Activated naive CD8-positive, alpha-beta T cell treated with anti-CD3 and anti-CD28 coated beads for 36 hours (primary cell): ENCODE results near the gene SERHL2. TPM values are rescaled to one million over a fixed set of nuclear protein-coding genes. Genes with fewer than 3 reads are reported as not detected.
"Not testable (repeated sequence)": the region's sequence is repeated elsewhere in the genome, so short reads cannot be mapped to it uniquely, and the experiment has no call there.

Experiments used
- DNase-seq: peaks from one replicate; pipeline ENCODE4 v3.0.0; 2021
- H3K27ac Mint-ChIP-seq: one replicate; pipeline ENCODE4 v1.8.0; 2022; ENCODE audit warnings: mild to moderate bottlenecking, moderate library complexity, mixed read lengths
- H3K27me3 Mint-ChIP-seq: one replicate; pipeline ENCODE4 v1.8.0; 2022; ENCODE audit warnings: mild to moderate bottlenecking, mixed read lengths
- H3K36me3 Mint-ChIP-seq: one replicate; pipeline ENCODE4 v1.8.0; 2021; ENCODE audit warnings: mild to moderate bottlenecking, mixed read lengths
- H3K4me1 Mint-ChIP-seq: one replicate; pipeline ENCODE4 v1.8.0; 2021; ENCODE audit warnings: mixed read lengths
- H3K4me3 Mint-ChIP-seq: one replicate; pipeline ENCODE4 v1.8.0; 2022; ENCODE audit warnings: mild to moderate bottlenecking, moderate library complexity, mixed read lengths
- H3K9me3 Mint-ChIP-seq: one replicate; pipeline ENCODE4 v1.8.0; 2022; ENCODE audit warnings: mixed read lengths
- total RNA-seq, 2 experiments: library from RNA; stranded (reverse); gene quantifications; one replicate each; pipeline ENCODE4 v1.2.3, GENCODE V29; 2021

Gene SERHL2
- total RNA-seq, 2 experiments from 2014 or later = 2.1 to 2.3 TPM

GRCh38 chr22:42577623-42578240 is 24.0 kb downstream of the SERHL2 start:
- H3K27ac Mint-ChIP-seq = peak overlapping the region; percentile 45

GRCh38 chr22:42580040-42580439 is 26.3 kb downstream of the SERHL2 start:
- peak overlapping the region; percentile 63 for H3K4me3 Mint-ChIP-seq
- peaks cover 14% of the 10 kb centered on the region for H3K4me1 Mint-ChIP-seq
- H3K27ac Mint-ChIP-seq = peak overlapping the region; percentile 62
- H3K27me3 Mint-ChIP-seq, DNase-seq, H3K9me3 Mint-ChIP-seq: not testable (repeated sequence)
- H3K36me3 Mint-ChIP-seq = peaks cover 26% of the 10 kb centered on the region

More at GRCh38 chr22:42577623-42578240, 24.0 kb downstream of the SERHL2 start:
- Mint-ChIP-seq H3K4me1 (peaks cover 14% of the 10 kb centered on the region), H3K9me3 (no peaks in the 10 kb centered on the region), H3K4me3 (no peak overlapping the region), H3K27me3 (no peaks in the 10 kb centered on the region), H3K36me3 (peaks cover 26% of the 10 kb centered on the region)
- no peak for DNase-seq

GRCh38 chr22:42581194-42581761 is 27.5 kb downstream of the SERHL2 start:
- Mint-ChIP-seq H3K27ac (peak overlapping the region; percentile 97), H3K36me3 (peaks cover 28% of the 10 kb centered on the region), H3K4me3 (peak overlapping the region; percentile 98), H3K4me1 (peaks cover 14% of the 10 kb centered on the region)
- not testable (repeated sequence) for H3K9me3 Mint-ChIP-seq, DNase-seq, H3K27me3 Mint-ChIP-seq

DNA sequence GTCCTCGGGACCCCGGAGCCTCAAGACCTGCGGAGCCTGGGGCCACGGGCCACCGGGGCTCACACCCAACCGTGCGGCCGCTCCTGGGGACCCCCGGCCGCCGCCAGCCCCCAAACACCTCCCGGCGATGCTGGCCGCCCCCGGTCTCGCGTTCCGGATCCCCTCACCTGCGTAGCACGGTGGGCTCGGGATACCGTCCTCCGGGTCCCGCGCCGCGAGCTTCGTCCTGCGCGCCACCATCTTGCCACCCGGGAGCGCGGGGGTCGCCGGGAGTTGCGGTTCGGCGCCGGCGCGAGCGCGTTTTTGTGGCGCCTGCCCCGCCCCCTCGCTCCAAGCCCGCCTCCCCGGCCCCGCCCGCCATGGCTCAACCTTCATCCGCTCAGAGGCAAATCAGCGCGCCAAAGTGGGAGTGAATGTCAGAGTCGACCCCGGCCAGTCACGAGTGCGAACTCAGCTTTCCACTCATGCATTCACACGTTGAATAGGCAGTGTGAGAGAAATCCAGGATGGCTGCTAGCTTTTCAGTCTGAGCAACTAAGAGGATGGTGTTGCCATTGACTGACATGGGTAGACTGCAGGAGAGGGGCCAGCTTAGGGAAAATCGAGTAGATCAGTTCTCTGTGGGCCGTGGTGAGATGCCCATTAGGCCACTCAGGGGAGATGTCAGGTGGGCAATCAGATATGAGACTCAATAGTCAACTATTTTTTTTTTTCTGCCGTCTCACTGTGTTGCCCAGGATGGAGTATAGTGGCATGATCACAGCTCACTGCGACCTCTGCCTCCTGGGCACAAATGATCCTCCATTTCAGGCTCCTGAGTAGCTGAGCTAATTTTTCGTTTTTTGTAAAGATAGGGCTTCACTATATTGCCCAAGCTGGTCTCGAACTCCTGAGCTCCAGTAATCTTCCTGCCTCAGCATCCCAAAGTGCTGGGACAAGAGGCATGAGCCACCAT is 28.3 kb downstream of the SERHL2 start:
- Mint-ChIP-seq H3K9me3 (no peaks in the 10 kb centered on the region), H3K4me1 (peaks cover 17% of the 10 kb centered on the region), H3K36me3 (peaks cover 28% of the 10 kb centered on the region), H3K27ac (peak overlapping the region; percentile 97), H3K4me3 (peak overlapping the region; percentile 98), H3K27me3 (no peaks in the 10 kb centered on the region)
- DNase-seq = peak; percentile 89

DNA sequence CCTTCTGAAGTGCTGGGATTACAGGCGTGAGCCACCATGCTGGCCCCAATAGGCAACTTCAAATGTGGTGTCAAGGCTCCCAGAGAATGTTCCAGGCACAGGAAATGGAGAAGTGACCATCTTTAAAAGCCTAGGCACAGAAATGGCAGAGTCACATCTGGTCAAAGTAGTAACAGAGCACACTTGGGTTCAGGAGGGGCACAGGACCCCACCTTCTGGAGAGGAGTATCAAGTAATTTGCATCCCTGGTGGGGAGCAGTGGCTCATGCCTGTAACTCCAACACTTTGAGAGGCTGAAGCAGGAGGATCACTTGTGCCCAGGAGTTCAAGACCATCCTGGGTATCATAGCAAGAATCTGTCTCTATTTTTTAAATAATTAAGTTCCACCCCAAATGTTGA is 29.2 kb downstream of the SERHL2 start:
- no peak for DNase-seq
- Mint-ChIP-seq H3K4me3 (no peak overlapping the region), H3K36me3 (peaks cover 30% of the 10 kb centered on the region), H3K27me3 (no peaks in the 10 kb centered on the region), H3K9me3 (no peaks in the 10 kb centered on the region), H3K4me1 (peaks cover 17% of the 10 kb centered on the region), H3K27ac (no peak overlapping the region)

GRCh38 chr22:42584364-42584940 is 30.7 kb downstream of the SERHL2 start:
- H3K36me3 Mint-ChIP-seq = peaks cover 27% of the 10 kb centered on the region
- no peak overlapping the region for H3K27ac Mint-ChIP-seq
- H3K4me1 Mint-ChIP-seq = peaks cover 17% of the 10 kb centered on the region
- no peaks in the 10 kb centered on the region for H3K27me3 Mint-ChIP-seq
- no peak overlapping the region for H3K4me3 Mint-ChIP-seq
- H3K9me3 Mint-ChIP-seq = no peaks in the 10 kb centered on the region
- no peak for DNase-seq

DNA sequence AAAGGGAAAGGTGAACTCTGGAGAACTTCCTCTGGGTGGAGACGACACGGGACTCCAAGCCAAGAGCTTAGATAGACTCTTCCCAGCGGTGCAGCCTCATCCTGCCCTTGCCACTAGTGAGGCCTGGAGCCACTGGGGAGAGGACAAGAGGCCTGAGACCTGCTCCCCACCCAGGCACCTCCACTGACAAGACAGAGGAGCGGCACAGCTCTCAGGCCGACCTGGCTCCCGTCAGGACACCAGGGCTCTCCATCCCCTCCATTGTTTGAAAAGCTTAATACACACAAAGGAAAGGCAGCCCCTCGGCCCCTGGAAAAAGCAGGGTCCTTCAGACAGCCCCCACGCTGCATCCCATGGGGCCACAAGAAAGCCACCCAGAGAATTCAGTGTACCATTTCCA is 31.3 kb downstream of the SERHL2 start:
- Mint-ChIP-seq H3K27me3 (no peaks in the 10 kb centered on the region), H3K4me3 (no peak overlapping the region), H3K27ac (peak overlapping the region; percentile 42), H3K36me3 (peaks cover 24% of the 10 kb centered on the region), H3K9me3 (no peaks in the 10 kb centered on the region), H3K4me1 (peaks cover 12% of the 10 kb centered on the region)
- DNase-seq = no peak

GRCh38 chr22:42586381-42586780 is 32.6 kb downstream of the SERHL2 start:
- no peak overlapping the region for H3K4me3 Mint-ChIP-seq
- no peaks in the 10 kb centered on the region for H3K9me3 Mint-ChIP-seq
- peaks cover 17% of the 10 kb centered on the region for H3K36me3 Mint-ChIP-seq
- DNase-seq = no peak
- H3K27me3 Mint-ChIP-seq = no peaks in the 10 kb centered on the region
- peaks cover 9% of the 10 kb centered on the region for H3K4me1 Mint-ChIP-seq
- peak overlapping the region; percentile 13 for H3K27ac Mint-ChIP-seq

DNA sequence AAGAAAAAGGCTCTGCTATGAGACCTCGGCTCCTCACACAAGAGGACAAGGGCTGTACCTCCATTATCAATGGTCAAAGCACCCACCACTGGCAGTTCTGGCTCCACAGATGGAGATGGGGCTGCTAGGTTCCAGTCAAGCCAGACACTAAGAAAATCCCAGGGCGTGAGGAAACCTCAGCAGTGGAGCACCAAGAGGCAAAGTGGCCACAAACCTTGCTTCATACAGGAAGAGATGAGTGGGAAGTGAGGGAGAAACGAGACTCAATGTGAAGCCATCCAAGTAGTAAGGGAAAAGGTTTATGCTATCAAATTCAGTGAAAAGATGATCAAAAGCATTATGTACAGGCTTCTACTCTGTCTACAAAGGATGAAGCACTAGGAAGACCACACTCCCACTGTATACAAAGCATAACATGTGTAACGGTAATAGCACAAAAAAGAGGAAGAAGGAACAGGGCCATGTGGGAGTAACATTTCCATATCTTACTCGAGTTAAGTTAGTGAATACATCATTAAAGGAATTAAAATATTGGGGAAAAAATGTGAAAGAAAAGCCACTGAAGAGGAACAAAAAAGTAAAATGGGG is 33.9 kb downstream of the SERHL2 start:
- H3K36me3 Mint-ChIP-seq = peaks cover 10% of the 10 kb centered on the region
- H3K4me3 Mint-ChIP-seq = no peak overlapping the region
- H3K9me3 Mint-ChIP-seq = no peaks in the 10 kb centered on the region
- no peak overlapping the region for H3K27ac Mint-ChIP-seq
- H3K4me1 Mint-ChIP-seq = peaks cover 4% of the 10 kb centered on the region
- no peaks in the 10 kb centered on the region for H3K27me3 Mint-ChIP-seq
- DNase-seq = no peak

DNA sequence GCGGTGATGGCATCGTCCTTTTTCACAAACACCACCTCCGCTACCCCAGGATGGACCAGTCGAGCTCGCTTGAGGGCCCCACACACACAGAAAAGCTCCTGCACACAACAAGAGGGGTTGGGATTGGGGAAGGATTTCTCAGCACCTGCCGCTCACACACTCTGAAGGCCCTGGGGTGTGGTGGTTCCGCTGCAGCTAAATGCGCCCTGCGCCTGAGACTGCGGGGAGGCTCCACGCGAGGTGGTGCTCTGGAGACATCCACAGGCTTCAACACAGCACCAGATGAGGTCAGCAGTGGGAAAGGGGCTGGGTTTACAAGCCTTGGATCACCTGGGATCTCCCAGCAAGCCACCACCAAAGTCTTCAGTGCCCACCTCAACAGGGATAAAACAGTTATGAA is 38.2 kb downstream of the SERHL2 start:
- no peaks in the 10 kb centered on the region for H3K9me3 Mint-ChIP-seq
- H3K4me3 Mint-ChIP-seq = no peak overlapping the region
- no peaks in the 10 kb centered on the region for H3K27me3 Mint-ChIP-seq
- H3K4me1 Mint-ChIP-seq = no peaks in the 10 kb centered on the region
- DNase-seq = no peak
- no peak overlapping the region for H3K27ac Mint-ChIP-seq
- H3K36me3 Mint-ChIP-seq = peaks cover 10% of the 10 kb centered on the region

DNA sequence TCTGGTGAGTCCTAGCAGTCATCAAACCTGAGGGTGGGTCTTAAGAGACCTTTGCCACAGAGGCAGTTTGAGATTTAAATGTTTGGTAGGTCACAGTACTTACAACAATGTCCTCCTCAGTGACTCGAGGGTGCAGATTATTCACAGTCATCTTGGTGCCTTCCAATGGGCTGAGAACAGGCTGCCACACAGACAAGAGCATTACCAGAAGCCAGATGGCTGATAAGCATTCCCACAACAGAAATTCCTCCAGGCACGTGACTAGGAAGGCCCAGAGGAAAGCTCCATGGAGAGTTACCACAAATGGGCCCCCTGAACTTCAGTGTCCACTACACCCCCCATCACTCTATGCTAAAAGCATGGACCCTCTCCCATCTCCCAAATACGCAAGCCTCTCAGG is 41.7 kb downstream of the SERHL2 start:
- H3K9me3 Mint-ChIP-seq = no peaks in the 10 kb centered on the region
- H3K27ac Mint-ChIP-seq = no peak overlapping the region
- DNase-seq = no peak
- no peaks in the 10 kb centered on the region for H3K27me3 Mint-ChIP-seq
- no peaks in the 10 kb centered on the region for H3K4me1 Mint-ChIP-seq
- peaks cover 8% of the 10 kb centered on the region for H3K36me3 Mint-ChIP-seq
- H3K4me3 Mint-ChIP-seq = no peak overlapping the region

GRCh38 chr22:42596336-42596735 is 42.6 kb downstream of the SERHL2 start:
- no peak overlapping the region for H3K4me3 Mint-ChIP-seq
- H3K27me3 Mint-ChIP-seq = no peaks in the 10 kb centered on the region
- H3K27ac Mint-ChIP-seq = no peak overlapping the region
- H3K36me3 Mint-ChIP-seq = peaks cover 8% of the 10 kb centered on the region
- DNase-seq = no peak
- H3K4me1 Mint-ChIP-seq = no peaks in the 10 kb centered on the region
- H3K9me3 Mint-ChIP-seq = no peaks in the 10 kb centered on the region

- no peaks in the 10 kb centered on the region for H3K4me1 Mint-ChIP-seq
- H3K27me3 Mint-ChIP-seq = no peaks in the 10 kb centered on the region
- no peaks in the 10 kb centered on the region for H3K9me3 Mint-ChIP-seq
- DNase-seq = no peak
- no peak overlapping the region for H3K27ac Mint-ChIP-seq
- peaks cover 12% of the 10 kb centered on the region for H3K36me3 Mint-ChIP-seq
- H3K4me3 Mint-ChIP-seq = no peak overlapping the region
Observed at GRCh38 chr22:42596863-42597530, 43.2 kb downstream of the SERHL2 start.

- Mint-ChIP-seq H3K9me3 (no peaks in the 10 kb centered on the region), H3K27ac (no peak overlapping the region), H3K27me3 (no peaks in the 10 kb centered on the region), H3K4me1 (peaks cover 30% of the 10 kb centered on the region), H3K4me3 (no peak overlapping the region), H3K36me3 (peaks cover 22% of the 10 kb centered on the region)
- no peak for DNase-seq
Observed at GRCh38 chr22:42601879-42602465, 48.2 kb downstream of the SERHL2 start.
